GM12878 (cell line): Measurements from ENCODE around the gene SRSF9. TPM values are rescaled to one million over a fixed set of nuclear protein-coding genes. Genes with fewer than 3 reads are reported as not detected.

Experiments used
- ATAC-seq: fragments of 200-7000 bp; cut with Tn5 transposase; 3 replicates; pipeline ENCODE4 v1.9.1; 2020; ENCODE audit warnings: mild to moderate bottlenecking, moderate library complexity
- BruUV-seq: library from RNA; stranded (reverse); fragments of 400-500 nt; replicated peaks from 2 replicates; lab custom pipeline; 2021; lab: Mats Ljungman, UMichigan
- CTCF ChIA-PET: fragments of 300-600 bp; sonication (Branson Sonifier 250); formaldehyde crosslinking; extraction: SDS; loops from one replicate; lab custom pipeline; 2021; ENCODE audit warnings: inconsistent platforms; lab: Yijun Ruan, JAX
- POLR2A ChIA-PET: fragments of 350-600 bp; formaldehyde crosslinking; extraction: SDS; loops from one replicate; lab custom pipeline; 2021; ENCODE audit warnings: inconsistent platforms; lab: Charles Lee
- RAD21 ChIA-PET: fragments of 300-600 bp; sonication (Branson Sonifier 250); formaldehyde crosslinking; loops from one replicate; lab custom pipeline; 2023; ENCODE audit warnings: antibody characterized with exemption; ENCODE audit not compliant: unreplicated experiment; lab: Charles Lee
- SMC1A ChIA-PET: fragments of 300-600 bp; sonication (Branson Sonifier 250); formaldehyde crosslinking; loops from one replicate; lab custom pipeline; 2023; ENCODE audit not compliant: unreplicated experiment, uncharacterized antibody; lab: Charles Lee
- DNase-seq: peaks from one replicate; pipeline ENCODE4 v3.0.0-alpha.2; 2011; ENCODE audit warnings: low read depth, low spot score
- FAIRE-seq: peaks from 3 replicates; lab custom pipeline; 2011; peaks lifted over from hg19 to GRCh38; lab: Jason Lieb, UNC
- H2AFZ ChIP-seq: 2 replicates; pipeline ENCODE4 v1.6.0; 2011; ENCODE audit warnings: low read depth, low read length, control low read depth; ENCODE audit not compliant: control insufficient read depth
- H3K27ac ChIP-seq: 2 replicates; pipeline ENCODE4 v1.5.1; 2011; ENCODE audit warnings: control low read depth; ENCODE audit not compliant: control insufficient read depth, insufficient read depth
- H3K27me3 ChIP-seq, 2 experiments: replicated peaks in 1 of 2; 2 replicates each; pipeline versions ENCODE4 v1.6.0 to v1.6.1; 2011; ENCODE audit warnings: low read length in 1 of 2; ENCODE audit not compliant: control insufficient read depth in 2 of 2, insufficient read depth in 2 of 2
- H3K36me3 ChIP-seq, 2 experiments: 2 replicates each; pipeline ENCODE4 v1.5.1; 2011; ENCODE audit warnings: low read length in 1 of 2; ENCODE audit not compliant: control insufficient read depth in 2 of 2, insufficient read depth in 2 of 2
- H3K4me1 ChIP-seq: 2 replicates; pipeline ENCODE4 v1.6.1; 2011; ENCODE audit warnings: mild to moderate bottlenecking, low read length, moderate library complexity, mixed read lengths; ENCODE audit not compliant: control insufficient read depth, insufficient read depth
- H3K4me2 ChIP-seq: 2 replicates; pipeline ENCODE4 v1.6.0; 2011; ENCODE audit warnings: control low read depth; ENCODE audit not compliant: control insufficient read depth, insufficient read depth
- H3K4me3 ChIP-seq: fragments of 200-600 bp; sonication (generic); 2 replicates; pipeline ENCODE4 v1.5.1; 2016
- H3K79me2 ChIP-seq: 2 replicates; pipeline ENCODE4 v1.6.0; 2011; ENCODE audit warnings: low read length; ENCODE audit not compliant: control insufficient read depth, insufficient read depth
- H3K9ac ChIP-seq: 2 replicates; pipeline ENCODE4 v1.8.0; 2011; ENCODE audit warnings: low read length, control low read depth, mixed read lengths; ENCODE audit not compliant: control insufficient read depth, insufficient read depth
- H3K9me3 ChIP-seq: replicated peaks from 3 replicates; pipeline ENCODE4 v1.5.1; 2011; ENCODE audit warnings: mild to moderate bottlenecking, low read length; ENCODE audit not compliant: control insufficient read depth, insufficient read depth
- H4K20me1 ChIP-seq: 2 replicates; pipeline ENCODE4 v1.6.0; 2011; ENCODE audit not compliant: control insufficient read depth, insufficient read depth
- CEBPZ ChIP-seq: fragments of 150-350 bp; IDR thresholded peaks from 2 replicates; pipeline ENCODE4 v1.6.1; 2016; ENCODE audit warnings: low read depth, low read length
- ESRRA ChIP-seq: IDR thresholded peaks from 2 replicates; pipeline ENCODE4 v1.6.1; 2012; ENCODE audit warnings: mild to moderate bottlenecking, low read length, improper control_type of control experiment
- HDGF ChIP-seq: fragments of 450-650 bp; IDR thresholded peaks from 2 replicates; pipeline ENCODE4 v1.6.1; 2016; ENCODE audit warnings: antibody characterized with exemption
- IKZF2 ChIP-seq, 2 experiments: fragments of 450-650 bp; IDR thresholded peaks; 2 replicates each; pipeline ENCODE4 v1.6.1; 2017; ENCODE audit warnings: mild to moderate bottlenecking in 2 of 2, moderate library complexity in 2 of 2
- MLLT1 ChIP-seq: fragments of 450-650 bp; IDR thresholded peaks from 2 replicates; pipeline ENCODE4 v1.6.1; 2016; ENCODE audit warnings: mild to moderate bottlenecking
- POLR2AphosphoS2 ChIP-seq: IDR thresholded peaks from 2 replicates; pipeline ENCODE4 v1.6.1; 2011; ENCODE audit warnings: low read depth, mild to moderate bottlenecking, low read length, improper control_type of control experiment, moderate library complexity
- RBBP5 ChIP-seq: fragments of 200-600 bp; sonication (generic); conservative IDR thresholded peaks from 2 replicates; pipeline ENCODE4 v1.6.1; 2016
- RCOR1 ChIP-seq: conservative IDR thresholded peaks from 2 replicates; pipeline ENCODE4 v1.6.1; 2012; ENCODE audit warnings: low read depth, low read length, improper control_type of control experiment
- SMAD5 ChIP-seq: IDR thresholded peaks from 2 replicates; pipeline ENCODE4 v1.6.1; 2016; ENCODE audit warnings: antibody characterized with exemption, low read depth
- ZNF384 ChIP-seq: IDR thresholded peaks from 2 replicates; pipeline ENCODE4 v1.6.1; 2012; ENCODE audit warnings: low read depth, mild to moderate bottlenecking, low read length, improper control_type of control experiment, borderline replicate concordance
- WGBS: methylation state at CpG from one replicate; pipeline ENCODE4 v1.1.6; 2016; ENCODE audit warnings: low lambda C conversion rate; ENCODE audit not compliant: insufficient replicate concordance, insufficient coverage; ENCODE audit errors: missing lambda C conversion rate; 5-methylcytosine and 5-hydroxymethylcytosine counted together
- in situ Hi-C: fragments of 300-500 bp; cut with MboI; formaldehyde crosslinking; loops from 9 replicates; pipeline ENCODE4 v1.14.3; 2018; ENCODE audit warnings: mixed read lengths
- intact Hi-C: fragments of 100-400 bp; cut with micrococcal nuclease; formaldehyde crosslinking; loops from one replicate; pipeline ENCODE4 v1.14.2; 2022; ENCODE audit not compliant: unreplicated experiment
- polyA plus RNA-seq, 11 experiments: library from polyadenylated mRNA; depleted of rRNA in 4 of 11; unstranded in 6 of 11; stranded (reverse) in 5 of 11; fragments of >200 nt; fragmentation: Nextera tagmentation in 4 of 11; fragmentation: Illumina TruSeq in 1 of 11; extraction: Ambion mirVana in 4 of 11; extraction: Trizol in 1 of 11; gene quantifications; 1 replicate in 1 of 11; 2 replicates in 10 of 11; pipeline versions ENCODE4 v1.2.1 to v1.2.3, GENCODE V29; 2011 to 2016; ENCODE audit warnings: inconsistent platforms in 2 of 11, missing spikeins in 2 of 11, low read depth in 1 of 11
- total RNA-seq, 4 experiments: library from RNA; depleted of rRNA in 3 of 4; stranded (reverse); fragments of >200 nt in 3 of 4; fragmentation: Illumina TruSeq in 1 of 4; extraction: Trizol in 1 of 4; gene quantifications; 2 replicates each; pipeline versions ENCODE4 v1.2.1 to v1.2.3, GENCODE V29; 2013 to 2021
- TF ChIP-seq, protein P1 (sequence below): fragments of 450-650 bp; IDR thresholded peaks from 2 replicates; pipeline ENCODE4 v1.6.1; 2017; ENCODE audit warnings: borderline replicate concordance
- TF ChIP-seq, protein P2 (sequence below): fragments of 450-650 bp; IDR thresholded peaks from 2 replicates; pipeline ENCODE4 v1.6.1; 2017; ENCODE audit warnings: mild to moderate bottlenecking

The SRSF9 gene
- total and polyA plus RNA-seq, 10 of the 15 experiments (the other 5 are each of a cell fraction or from before 2014, with no cell fraction given): 56.2 to 510 (median 186) TPM

DNA sequence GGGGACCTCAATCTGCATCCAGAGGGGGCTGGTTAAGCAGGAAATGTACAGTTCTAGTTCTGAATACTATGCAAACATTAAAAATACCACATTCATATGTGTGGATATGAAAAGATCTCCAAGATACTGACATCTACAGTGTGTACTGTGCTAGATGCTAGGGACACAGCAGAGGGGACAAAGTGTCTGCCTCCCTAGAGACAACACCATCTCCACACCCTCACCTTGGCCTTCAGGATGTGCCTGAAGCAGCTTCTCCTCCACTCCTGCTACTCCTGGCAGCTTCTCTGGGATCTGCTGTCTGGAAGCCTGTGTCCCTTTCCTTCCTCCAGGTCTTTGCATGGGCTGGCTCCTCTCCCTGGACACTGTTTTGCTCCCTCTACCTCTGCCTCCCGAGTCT is 10.7 kb upstream of the SRSF9 start:
- Histone ChIP-seq H4K20me1 (no peaks in the 10 kb centered on the region), H3K4me2 (no peak overlapping the region), H3K4me1 (no peaks in the 10 kb centered on the region), H3K9ac (no peak overlapping the region), H3K27me3 (no peaks in the 10 kb centered on the region), H3K27ac (no peak overlapping the region), H2AFZ (no peak overlapping the region), H3K4me3 (no peak overlapping the region), H3K9me3 (no peaks in the 10 kb centered on the region), H3K36me3 (no peaks in the 10 kb centered on the region), H3K79me2 (no peaks in the 10 kb centered on the region)
- ChIA-PET RAD21 (interaction anchor here (1.2 kb wide), 1 partner anchor 17 kb away, joined by 3 read pairs; no protein-coding TSS in a partner anchor), SMC1A (interaction anchor here (1.4 kb wide), 1 partner anchor 14 kb away, joined by 3 read pairs; no protein-coding TSS in a partner anchor), POLR2A (no interaction called here), CTCF (interaction anchor here (0.6 to 1.7 kb wide), 2 partner anchors 16 to 919 kb away, joined by 3 to 4 read pairs; no protein-coding TSS in a partner anchor)
- DNase-seq: no peak
- no peak for FAIRE-seq
- no TSS peak for BruUV-seq
- 47% methylated on average over 1 of the region's 1 CpG for WGBS
- TF ChIP-seq MLLT1 (no peak), RBBP5 (no peak), ZNF384 (no peak), POLR2AphosphoS2 (no peak), IKZF2 (IDR thresholded peaks at IDR 0.05) (no peak), HDGF (no peak), SMAD5 (no peak), RCOR1 (no peak), CEBPZ (no peak), ESRRA (no peak)
- TF ChIP-seq, protein P1, sequence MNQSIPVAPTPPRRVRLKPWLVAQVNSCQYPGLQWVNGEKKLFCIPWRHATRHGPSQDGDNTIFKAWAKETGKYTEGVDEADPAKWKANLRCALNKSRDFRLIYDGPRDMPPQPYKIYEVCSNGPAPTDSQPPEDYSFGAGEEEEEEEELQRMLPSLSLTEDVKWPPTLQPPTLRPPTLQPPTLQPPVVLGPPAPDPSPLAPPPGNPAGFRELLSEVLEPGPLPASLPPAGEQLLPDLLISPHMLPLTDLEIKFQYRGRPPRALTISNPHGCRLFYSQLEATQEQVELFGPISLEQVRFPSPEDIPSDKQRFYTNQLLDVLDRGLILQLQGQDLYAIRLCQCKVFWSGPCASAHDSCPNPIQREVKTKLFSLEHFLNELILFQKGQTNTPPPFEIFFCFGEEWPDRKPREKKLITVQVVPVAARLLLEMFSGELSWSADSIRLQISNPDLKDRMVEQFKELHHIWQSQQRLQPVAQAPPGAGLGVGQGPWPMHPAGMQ: no peak
- TF ChIP-seq, protein P2, sequence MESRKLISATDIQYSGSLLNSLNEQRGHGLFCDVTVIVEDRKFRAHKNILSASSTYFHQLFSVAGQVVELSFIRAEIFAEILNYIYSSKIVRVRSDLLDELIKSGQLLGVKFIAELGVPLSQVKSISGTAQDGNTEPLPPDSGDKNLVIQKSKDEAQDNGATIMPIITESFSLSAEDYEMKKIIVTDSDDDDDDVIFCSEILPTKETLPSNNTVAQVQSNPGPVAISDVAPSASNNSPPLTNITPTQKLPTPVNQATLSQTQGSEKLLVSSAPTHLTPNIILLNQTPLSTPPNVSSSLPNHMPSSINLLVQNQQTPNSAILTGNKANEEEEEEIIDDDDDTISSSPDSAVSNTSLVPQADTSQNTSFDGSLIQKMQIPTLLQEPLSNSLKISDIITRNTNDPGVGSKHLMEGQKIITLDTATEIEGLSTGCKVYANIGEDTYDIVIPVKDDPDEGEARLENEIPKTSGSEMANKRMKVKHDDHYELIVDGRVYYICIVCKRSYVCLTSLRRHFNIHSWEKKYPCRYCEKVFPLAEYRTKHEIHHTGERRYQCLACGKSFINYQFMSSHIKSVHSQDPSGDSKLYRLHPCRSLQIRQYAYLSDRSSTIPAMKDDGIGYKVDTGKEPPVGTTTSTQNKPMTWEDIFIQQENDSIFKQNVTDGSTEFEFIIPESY: no peak
- intact Hi-C loops: no loop called here
- in situ Hi-C loops: no loop called here
- no peak for ATAC-seq
